GM12878 (cell line): Measurements from ENCODE around the gene REM1. TPM values are rescaled to one million over a fixed set of nuclear protein-coding genes. Genes with fewer than 3 reads are reported as not detected.
"Not testable (repeated sequence)": the region's sequence is repeated elsewhere in the genome, so short reads cannot be mapped to it uniquely, and the experiment has no call there.

ENCODE experiments used
- ATAC-seq: fragments of 200-7000 bp; cut with Tn5 transposase; 3 replicates; pipeline ENCODE4 v1.9.1; 2020; ENCODE audit warnings: mild to moderate bottlenecking, moderate library complexity
- BruUV-seq: library from RNA; stranded (reverse); fragments of 400-500 nt; replicated peaks from 2 replicates; lab custom pipeline; 2021; lab: Mats Ljungman, UMichigan
- CTCF ChIA-PET: fragments of 300-600 bp; sonication (Branson Sonifier 250); formaldehyde crosslinking; extraction: SDS; loops from one replicate; lab custom pipeline; 2021; ENCODE audit warnings: inconsistent platforms; lab: Yijun Ruan, JAX
- POLR2A ChIA-PET: fragments of 350-600 bp; formaldehyde crosslinking; extraction: SDS; loops from one replicate; lab custom pipeline; 2021; ENCODE audit warnings: inconsistent platforms; lab: Charles Lee
- RAD21 ChIA-PET: fragments of 300-600 bp; sonication (Branson Sonifier 250); formaldehyde crosslinking; loops from one replicate; lab custom pipeline; 2023; ENCODE audit warnings: antibody characterized with exemption; ENCODE audit not compliant: unreplicated experiment; lab: Charles Lee
- SMC1A ChIA-PET: fragments of 300-600 bp; sonication (Branson Sonifier 250); formaldehyde crosslinking; loops from one replicate; lab custom pipeline; 2023; ENCODE audit not compliant: unreplicated experiment, uncharacterized antibody; lab: Charles Lee
- DNase-seq: peaks from one replicate; pipeline ENCODE4 v3.0.0-alpha.2; 2011; ENCODE audit warnings: low read depth, low spot score
- FAIRE-seq: peaks from 3 replicates; lab custom pipeline; 2011; peaks lifted over from hg19 to GRCh38; lab: Jason Lieb, UNC
- H2AFZ ChIP-seq: 2 replicates; pipeline ENCODE4 v1.6.0; 2011; ENCODE audit warnings: low read depth, low read length, control low read depth; ENCODE audit not compliant: control insufficient read depth
- H3K27ac ChIP-seq: 2 replicates; pipeline ENCODE4 v1.5.1; 2011; ENCODE audit warnings: control low read depth; ENCODE audit not compliant: control insufficient read depth, insufficient read depth
- H3K27me3 ChIP-seq, 2 experiments: replicated peaks in 1 of 2; 2 replicates each; pipeline versions ENCODE4 v1.6.0 to v1.6.1; 2011; ENCODE audit warnings: low read length in 1 of 2; ENCODE audit not compliant: control insufficient read depth in 2 of 2, insufficient read depth in 2 of 2
- H3K36me3 ChIP-seq, 2 experiments: 2 replicates each; pipeline ENCODE4 v1.5.1; 2011; ENCODE audit warnings: low read length in 1 of 2; ENCODE audit not compliant: control insufficient read depth in 2 of 2, insufficient read depth in 2 of 2
- H3K4me1 ChIP-seq: 2 replicates; pipeline ENCODE4 v1.6.1; 2011; ENCODE audit warnings: mild to moderate bottlenecking, low read length, moderate library complexity, mixed read lengths; ENCODE audit not compliant: control insufficient read depth, insufficient read depth
- H3K4me2 ChIP-seq: 2 replicates; pipeline ENCODE4 v1.6.0; 2011; ENCODE audit warnings: control low read depth; ENCODE audit not compliant: control insufficient read depth, insufficient read depth
- H3K4me3 ChIP-seq: fragments of 200-600 bp; sonication (generic); 2 replicates; pipeline ENCODE4 v1.5.1; 2016
- H3K79me2 ChIP-seq: 2 replicates; pipeline ENCODE4 v1.6.0; 2011; ENCODE audit warnings: low read length; ENCODE audit not compliant: control insufficient read depth, insufficient read depth
- H3K9ac ChIP-seq: 2 replicates; pipeline ENCODE4 v1.8.0; 2011; ENCODE audit warnings: low read length, control low read depth, mixed read lengths; ENCODE audit not compliant: control insufficient read depth, insufficient read depth
- H3K9me3 ChIP-seq: replicated peaks from 3 replicates; pipeline ENCODE4 v1.5.1; 2011; ENCODE audit warnings: mild to moderate bottlenecking, low read length; ENCODE audit not compliant: control insufficient read depth, insufficient read depth
- H4K20me1 ChIP-seq: 2 replicates; pipeline ENCODE4 v1.6.0; 2011; ENCODE audit not compliant: control insufficient read depth, insufficient read depth
- ESRRA ChIP-seq: IDR thresholded peaks from 2 replicates; pipeline ENCODE4 v1.6.1; 2012; ENCODE audit warnings: mild to moderate bottlenecking, low read length, improper control_type of control experiment
- IRF3 ChIP-seq: fragments of 450-650 bp; IDR thresholded peaks from 2 replicates; pipeline ENCODE4 v1.6.1; 2014; ENCODE audit warnings: mild to moderate bottlenecking
- JUNB ChIP-seq: IDR thresholded peaks from 2 replicates; pipeline ENCODE4 v1.6.1; 2016; ENCODE audit warnings: antibody characterized with exemption, mild to moderate bottlenecking
- KLF5 ChIP-seq: fragments of 450-650 bp; IDR thresholded peaks from 2 replicates; pipeline ENCODE4 v1.6.1; 2014; ENCODE audit warnings: mild to moderate bottlenecking; ENCODE audit not compliant: partially characterized antibody
- MYB ChIP-seq: fragments of 150-350 bp; IDR thresholded peaks from 2 replicates; pipeline ENCODE4 v1.6.1; 2014; ENCODE audit warnings: mild to moderate bottlenecking, low read depth, low read length, borderline replicate concordance
- PAX5 ChIP-seq: IDR thresholded peaks from 2 replicates; pipeline ENCODE4 v1.6.1; 2011; ENCODE audit warnings: low read depth, low read length, borderline replicate concordance
- SREBF2 ChIP-seq: IDR thresholded peaks from 2 replicates; pipeline ENCODE4 v1.6.1; 2012; ENCODE audit warnings: mild to moderate bottlenecking, low read length
- SRF ChIP-seq, 2 experiments: IDR thresholded peaks; 2 replicates each; pipeline ENCODE4 v1.6.1; 2011; ENCODE audit warnings: low read depth in 2 of 2, low read length in 2 of 2, mild to moderate bottlenecking in 1 of 2, moderate library complexity in 1 of 2
- TCF7 ChIP-seq: IDR thresholded peaks from 2 replicates; pipeline ENCODE4 v1.6.1; 2014; ENCODE audit warnings: antibody characterized with exemption, borderline replicate concordance
- USF1 ChIP-seq: IDR thresholded peaks from 2 replicates; pipeline ENCODE4 v1.6.1; 2011; ENCODE audit warnings: borderline replicate concordance, low read depth, mild to moderate bottlenecking, moderate library complexity, mixed read lengths, low read length; ENCODE audit not compliant: insufficient read depth; ENCODE audit errors: extremely low read length
- USF2 ChIP-seq: IDR thresholded peaks from 2 replicates; pipeline ENCODE4 v1.6.1; 2011; ENCODE audit warnings: low read depth, low read length, improper control_type of control experiment, borderline replicate concordance
- ZNF217 ChIP-seq: fragments of 450-650 bp; IDR thresholded peaks from 2 replicates; pipeline ENCODE4 v1.6.1; 2017; ENCODE audit warnings: antibody characterized with exemption, mild to moderate bottlenecking
- WGBS: methylation state at CpG from one replicate; pipeline ENCODE4 v1.1.6; 2016; ENCODE audit warnings: low lambda C conversion rate; ENCODE audit not compliant: insufficient replicate concordance, insufficient coverage; ENCODE audit errors: missing lambda C conversion rate; 5-methylcytosine and 5-hydroxymethylcytosine counted together
- in situ Hi-C: fragments of 300-500 bp; cut with MboI; formaldehyde crosslinking; loops from 9 replicates; pipeline ENCODE4 v1.14.3; 2018; ENCODE audit warnings: mixed read lengths
- intact Hi-C: fragments of 100-400 bp; cut with micrococcal nuclease; formaldehyde crosslinking; loops from one replicate; pipeline ENCODE4 v1.14.2; 2022; ENCODE audit not compliant: unreplicated experiment
- polyA plus RNA-seq, 11 experiments: library from polyadenylated mRNA; depleted of rRNA in 4 of 11; unstranded in 6 of 11; stranded (reverse) in 5 of 11; fragments of >200 nt; fragmentation: Nextera tagmentation in 4 of 11; fragmentation: Illumina TruSeq in 1 of 11; extraction: Ambion mirVana in 4 of 11; extraction: Trizol in 1 of 11; gene quantifications; 1 replicate in 1 of 11; 2 replicates in 10 of 11; pipeline versions ENCODE4 v1.2.1 to v1.2.3, GENCODE V29; 2011 to 2016; ENCODE audit warnings: inconsistent platforms in 2 of 11, missing spikeins in 2 of 11, low read depth in 1 of 11
- total RNA-seq, 4 experiments: library from RNA; depleted of rRNA in 3 of 4; stranded (reverse); fragments of >200 nt in 3 of 4; fragmentation: Illumina TruSeq in 1 of 4; extraction: Trizol in 1 of 4; gene quantifications; 2 replicates each; pipeline versions ENCODE4 v1.2.1 to v1.2.3, GENCODE V29; 2013 to 2021
- TF ChIP-seq, protein P1 (sequence below): IDR thresholded peaks from 2 replicates; pipeline ENCODE4 v1.6.1; 2011; ENCODE audit warnings: borderline replicate concordance, low read depth, mild to moderate bottlenecking, moderate library complexity, low read length; ENCODE audit not compliant: insufficient read depth, poor library complexity, severe bottlenecking

The REM1 gene
- total and polyA plus RNA-seq, 10 of the 15 experiments (the other 5 are each of a cell fraction or from before 2014, with no cell fraction given) = not detected

DNA sequence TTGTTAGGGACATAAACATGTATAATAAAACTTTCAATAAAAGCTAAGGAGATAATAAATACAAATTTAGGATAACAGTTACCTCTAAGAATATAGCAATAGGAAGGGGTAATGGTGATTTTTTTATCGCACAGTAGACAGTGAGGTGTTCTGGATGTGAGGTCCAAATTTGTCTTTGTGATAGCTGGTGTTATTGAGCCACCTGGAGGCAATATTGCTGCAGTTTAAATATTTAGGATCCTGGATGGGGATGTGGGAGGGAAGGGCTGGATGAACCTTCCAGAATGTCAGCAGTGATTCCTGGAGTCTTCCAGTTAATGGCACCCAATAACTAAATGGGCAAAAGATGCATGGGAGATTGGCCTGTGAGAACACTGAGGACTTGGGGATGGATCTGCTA lies 20.7 kb upstream of the REM1 start:
- no peaks in the 10 kb centered on the region for H3K4me1 ChIP-seq
- SMC1A ChIA-PET = no interaction called here
- intact Hi-C loops = no loop called here
- 100% methylated on average over 1 of the region's 1 CpG for WGBS
- no peak for ATAC-seq
- H3K9ac ChIP-seq = no peak overlapping the region
- no peaks in the 10 kb centered on the region for H3K9me3 ChIP-seq
- H3K4me2 ChIP-seq = no peak overlapping the region
- no peak overlapping the region for H3K4me3 ChIP-seq
- in situ Hi-C loops = no loop called here
- H3K27ac ChIP-seq = no peak overlapping the region
- POLR2A ChIA-PET = no interaction called here
- H4K20me1 ChIP-seq = no peaks in the 10 kb centered on the region
- H2AFZ ChIP-seq = no peak overlapping the region
- no peaks in the 10 kb centered on the region for H3K36me3 ChIP-seq
- DNase-seq = no peak
- CTCF ChIA-PET = interaction anchor here (0.7 to 1.2 kb wide), 4 partner anchors 14 to 108 kb away, joined by 3 to 7 read pairs (median 4); partner anchors contain the start of gene DEFB123
- no peaks in the 10 kb centered on the region for H3K79me2 ChIP-seq
- BruUV-seq = no TSS peak
- no peak for FAIRE-seq
- TF ChIP-seq JUNB = no peak
- TF ChIP-seq MYB = no peak
- no peak for TF ChIP-seq SREBF2
- no peak for TF ChIP-seq TCF7
- no peak for TF ChIP-seq KLF5
- no peak for TF ChIP-seq IRF3
- no peak for TF ChIP-seq USF1
- TF ChIP-seq SRF (IDR thresholded peaks at IDR 0.05; ENCODE audit: low read depth in 2 of 2, low read length in 2 of 2) = no peak
- no peak for TF ChIP-seq PAX5
- TF ChIP-seq USF2 = no peak
- no peak for TF ChIP-seq ESRRA
- TF ChIP-seq, protein P1, sequence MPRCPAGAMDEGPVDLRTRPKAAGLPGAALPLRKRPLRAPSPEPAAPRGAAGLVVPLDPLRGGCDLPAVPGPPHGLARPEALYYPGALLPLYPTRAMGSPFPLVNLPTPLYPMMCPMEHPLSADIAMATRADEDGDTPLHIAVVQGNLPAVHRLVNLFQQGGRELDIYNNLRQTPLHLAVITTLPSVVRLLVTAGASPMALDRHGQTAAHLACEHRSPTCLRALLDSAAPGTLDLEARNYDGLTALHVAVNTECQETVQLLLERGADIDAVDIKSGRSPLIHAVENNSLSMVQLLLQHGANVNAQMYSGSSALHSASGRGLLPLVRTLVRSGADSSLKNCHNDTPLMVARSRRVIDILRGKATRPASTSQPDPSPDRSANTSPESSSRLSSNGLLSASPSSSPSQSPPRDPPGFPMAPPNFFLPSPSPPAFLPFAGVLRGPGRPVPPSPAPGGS = no peak
- TF ChIP-seq ZNF217 = no peak
- no peaks in the 10 kb centered on the region for H3K27me3 ChIP-seq
- RAD21 ChIA-PET = interaction anchor here (0.7 to 1.2 kb wide), 2 partner anchors 49 to 1513 kb away, joined by 3 to 4 read pairs; no protein-coding TSS in a partner anchor

DNA sequence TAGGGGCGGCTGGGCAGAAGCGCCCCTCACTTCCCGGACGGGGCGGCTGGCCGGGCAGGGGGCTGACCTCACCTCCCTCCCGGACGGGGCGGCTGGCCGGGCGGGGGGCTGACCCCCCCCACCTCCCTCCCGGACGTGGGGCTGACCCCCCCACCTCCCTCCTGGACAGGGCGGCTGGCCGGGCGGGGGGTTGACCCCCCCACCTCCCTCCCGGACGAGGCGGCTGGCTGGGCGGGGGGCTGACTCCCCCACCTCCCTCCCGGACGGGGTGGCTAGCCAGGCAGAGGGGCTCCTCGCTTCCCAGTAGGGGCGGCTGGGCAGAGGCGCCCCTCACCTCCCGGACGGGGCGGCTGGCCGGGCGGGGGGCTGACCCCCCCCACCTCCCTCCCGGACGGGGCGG lies 4.1 kb upstream of the REM1 start:
- H3K4me2 ChIP-seq, H3K27ac ChIP-seq, H2AFZ ChIP-seq, H3K4me1 ChIP-seq, ATAC-seq, intact Hi-C loops, H3K9me3 ChIP-seq, in situ Hi-C loops, FAIRE-seq, BruUV-seq, H3K4me3 ChIP-seq, CTCF ChIA-PET, SMC1A ChIA-PET, DNase-seq, H3K36me3 ChIP-seq, H3K9ac ChIP-seq, H4K20me1 ChIP-seq, POLR2A ChIA-PET, H3K79me2 ChIP-seq, H3K27me3 ChIP-seq, RAD21 ChIA-PET: not testable (repeated sequence)
- WGBS = no CpG with 5 or more reads among the region's 33 CpGs
